ENCODE measurements around the gene HOXD1.

HOXD1 gene

DNA sequence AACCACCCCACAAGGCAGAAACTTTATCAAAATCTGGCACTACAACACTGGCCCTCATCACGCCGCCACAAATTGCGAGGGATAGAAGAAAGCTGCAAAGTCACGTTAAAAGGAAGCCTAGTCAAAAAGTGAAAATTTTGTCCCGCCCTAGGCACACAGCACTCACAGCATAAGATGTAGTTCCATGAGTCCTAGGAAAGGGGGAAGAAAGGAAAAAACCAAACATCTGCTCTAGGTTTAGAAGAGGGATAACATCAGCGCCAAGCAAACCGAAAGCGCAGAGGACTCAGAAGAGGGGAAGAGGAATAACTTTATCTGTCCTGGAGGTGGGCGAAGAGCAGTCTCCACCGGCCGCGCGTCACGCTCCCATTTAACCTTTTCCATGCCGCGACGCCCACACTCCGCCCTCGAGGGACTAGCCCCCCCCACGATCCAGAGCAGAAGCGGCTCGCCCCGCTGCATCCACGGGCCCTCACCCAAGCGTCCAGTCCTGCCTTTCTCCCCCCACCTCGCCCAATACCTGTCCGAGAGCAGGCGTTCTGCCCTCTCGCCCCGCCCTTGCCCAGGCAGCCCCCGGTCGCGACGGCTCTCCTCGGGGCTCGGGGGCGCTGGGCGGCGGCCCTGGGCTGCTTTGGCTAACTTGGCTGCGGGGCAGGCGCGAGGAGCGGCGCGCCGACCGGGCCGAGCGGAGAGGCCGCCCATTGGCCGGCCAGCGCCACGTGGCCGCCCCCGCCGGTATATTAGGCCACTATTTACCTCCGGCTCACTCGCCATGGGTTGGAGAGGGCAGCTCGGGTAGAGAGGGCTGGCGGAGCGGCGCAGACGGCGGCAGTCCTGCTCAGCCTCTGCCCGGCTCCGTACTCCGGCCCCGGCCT lies at the start of gene HOXD1:
TSS of gene HOXD1 (plus strand) at position 770 of the 875 bp plus-strand sequence. CDS start 134 bp downstream, outside the sequence.
- DNase-seq (ENCODE audit: low read depth in 1 of 2, low spot score in 1 of 2), result no peak

DNA sequence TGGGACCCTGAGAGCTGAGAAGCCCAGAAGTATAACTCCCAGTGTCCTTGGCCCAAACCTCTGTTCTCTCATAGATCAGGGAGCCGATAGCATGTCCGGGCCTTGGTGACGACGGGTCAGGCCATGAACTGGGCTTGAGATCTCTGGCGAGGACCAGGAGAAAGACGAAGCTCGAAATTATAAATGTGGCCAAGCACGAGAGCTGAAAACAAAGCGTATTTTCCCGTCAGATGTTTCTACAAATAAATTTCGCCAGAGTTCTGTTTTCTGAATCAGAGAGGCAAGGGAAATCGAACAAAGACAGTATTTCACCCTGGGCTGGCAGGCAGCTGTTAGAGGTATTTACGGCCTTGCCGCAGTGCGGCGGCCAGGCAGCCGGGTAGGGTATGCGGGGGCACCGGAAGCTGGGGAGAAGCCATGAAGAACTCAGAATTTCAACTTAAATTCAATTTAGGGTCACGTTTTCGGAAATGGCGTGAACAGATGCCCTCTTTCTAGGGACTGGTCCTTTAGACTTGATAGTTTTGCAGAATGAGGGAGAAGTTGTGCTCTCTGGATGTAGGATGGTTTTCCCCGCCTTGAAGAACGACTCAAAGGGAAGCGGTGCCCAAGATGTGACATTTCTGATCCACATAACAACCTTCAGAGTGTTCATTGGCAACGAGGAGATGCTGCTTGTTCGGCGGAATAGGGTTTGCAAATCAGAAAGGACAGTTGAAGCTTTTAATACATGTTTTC lies 49.4 kb upstream of the HOXD1 start:
- no peak for DNase-seq (ENCODE audit: low read depth in 1 of 2, low spot score in 1 of 2)

DNA sequence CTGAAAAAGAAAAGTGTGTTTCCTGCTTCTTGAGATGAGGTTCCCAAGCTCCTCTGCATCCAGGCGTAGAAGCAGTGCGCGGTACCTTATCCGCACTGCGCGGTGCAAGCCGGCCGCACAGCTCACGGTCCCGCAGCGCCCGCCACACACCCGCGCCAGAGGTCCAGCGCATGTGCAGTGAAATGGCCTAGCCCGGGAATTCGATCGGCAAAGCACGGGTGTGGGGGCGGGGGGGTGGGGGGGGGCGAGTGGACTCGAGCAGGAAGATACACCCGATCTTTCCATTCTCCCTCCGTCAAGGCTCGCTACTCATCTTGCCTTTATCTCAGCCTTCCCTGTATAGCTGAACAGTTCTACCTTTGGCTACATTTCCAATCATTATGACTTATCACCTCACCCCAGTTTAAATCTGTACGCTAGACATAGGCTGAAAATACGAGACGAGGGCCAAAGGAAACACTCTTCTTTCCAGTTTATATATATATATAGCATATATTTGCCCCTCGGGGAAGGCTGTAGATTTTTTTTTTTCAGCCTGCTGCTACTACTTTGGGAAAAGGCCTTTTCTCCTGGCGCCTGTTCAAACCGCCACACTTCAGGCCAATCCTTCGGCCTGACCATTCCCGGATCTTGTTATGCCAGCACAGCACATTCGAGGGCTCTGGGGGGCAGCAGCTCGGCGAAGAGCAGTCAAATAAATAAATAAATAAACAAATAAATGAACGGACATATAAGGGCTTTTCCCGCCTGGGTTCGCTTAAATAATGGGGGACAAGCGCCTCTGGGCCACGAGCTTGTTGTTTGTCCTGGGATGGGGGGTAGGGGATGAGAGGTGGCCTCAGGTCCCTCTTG lies 48.6 kb upstream of the HOXD1 start:
- DNase-seq (ENCODE audit: low read depth in 1 of 2, low spot score in 1 of 2), result no peak

DNA sequence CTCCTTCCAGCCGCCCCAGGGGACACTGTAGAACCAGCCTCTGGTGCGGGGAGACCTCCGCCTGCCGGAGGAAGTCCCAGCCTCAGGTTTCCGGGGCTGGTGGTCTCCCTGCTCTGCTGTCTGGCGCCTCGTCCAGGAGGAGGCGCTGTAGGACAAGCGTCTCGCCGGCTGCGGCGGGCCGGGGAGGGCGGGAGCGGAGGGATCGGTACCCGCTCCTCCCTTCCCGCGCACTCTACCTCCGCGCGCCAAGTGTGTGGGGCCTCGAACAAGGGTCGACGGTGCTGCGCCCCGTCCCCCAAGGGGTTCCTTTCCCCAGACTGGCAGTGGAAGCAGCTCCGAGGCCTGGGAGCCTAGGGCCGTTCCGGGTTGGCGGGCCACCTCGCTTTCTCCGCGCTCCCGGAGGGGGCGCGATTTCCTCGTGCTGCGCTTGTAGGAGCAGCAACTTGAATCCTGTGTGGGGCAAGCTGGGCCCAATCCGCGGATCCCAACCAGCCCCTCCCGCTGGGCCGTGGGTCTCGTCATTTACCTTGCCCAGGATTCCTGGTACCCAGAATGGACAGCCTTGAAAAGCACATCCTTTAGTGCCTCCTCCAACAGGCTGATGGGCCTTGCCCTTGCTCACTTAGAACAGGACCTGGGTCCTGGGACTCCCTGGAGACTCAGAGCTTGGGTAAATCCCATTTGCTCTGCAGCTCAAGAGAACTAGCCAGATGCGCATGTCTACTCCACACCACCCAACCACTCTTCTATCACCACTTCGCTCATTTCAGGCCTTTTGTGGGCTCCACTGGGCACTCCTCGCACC lies 47.8 kb upstream of the HOXD1 start:
- no peak for DNase-seq (ENCODE audit: low read depth in 1 of 2, low spot score in 1 of 2)

DNA sequence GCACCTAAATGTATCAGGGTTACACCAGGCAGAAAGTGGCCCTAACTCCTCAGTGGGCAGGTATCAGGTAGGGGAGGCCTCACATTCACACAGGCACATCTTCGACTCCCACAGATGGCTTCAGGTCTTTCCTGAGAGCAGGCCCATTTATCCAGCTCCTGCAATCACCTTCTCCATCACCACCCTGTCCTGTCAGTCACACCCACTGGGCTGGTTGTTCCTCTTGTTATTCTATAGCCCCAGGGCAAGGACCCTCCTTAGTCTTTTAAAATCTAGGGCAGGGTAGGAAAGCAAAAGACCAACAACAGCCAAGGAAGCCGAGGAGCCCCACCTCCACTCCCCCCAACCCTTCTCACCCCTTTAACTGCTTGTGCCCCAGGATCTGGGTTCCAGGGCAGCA lies 46.2 kb upstream of the HOXD1 start:
- no peak for DNase-seq (ENCODE audit: low read depth in 1 of 2, low spot score in 1 of 2)

DNA sequence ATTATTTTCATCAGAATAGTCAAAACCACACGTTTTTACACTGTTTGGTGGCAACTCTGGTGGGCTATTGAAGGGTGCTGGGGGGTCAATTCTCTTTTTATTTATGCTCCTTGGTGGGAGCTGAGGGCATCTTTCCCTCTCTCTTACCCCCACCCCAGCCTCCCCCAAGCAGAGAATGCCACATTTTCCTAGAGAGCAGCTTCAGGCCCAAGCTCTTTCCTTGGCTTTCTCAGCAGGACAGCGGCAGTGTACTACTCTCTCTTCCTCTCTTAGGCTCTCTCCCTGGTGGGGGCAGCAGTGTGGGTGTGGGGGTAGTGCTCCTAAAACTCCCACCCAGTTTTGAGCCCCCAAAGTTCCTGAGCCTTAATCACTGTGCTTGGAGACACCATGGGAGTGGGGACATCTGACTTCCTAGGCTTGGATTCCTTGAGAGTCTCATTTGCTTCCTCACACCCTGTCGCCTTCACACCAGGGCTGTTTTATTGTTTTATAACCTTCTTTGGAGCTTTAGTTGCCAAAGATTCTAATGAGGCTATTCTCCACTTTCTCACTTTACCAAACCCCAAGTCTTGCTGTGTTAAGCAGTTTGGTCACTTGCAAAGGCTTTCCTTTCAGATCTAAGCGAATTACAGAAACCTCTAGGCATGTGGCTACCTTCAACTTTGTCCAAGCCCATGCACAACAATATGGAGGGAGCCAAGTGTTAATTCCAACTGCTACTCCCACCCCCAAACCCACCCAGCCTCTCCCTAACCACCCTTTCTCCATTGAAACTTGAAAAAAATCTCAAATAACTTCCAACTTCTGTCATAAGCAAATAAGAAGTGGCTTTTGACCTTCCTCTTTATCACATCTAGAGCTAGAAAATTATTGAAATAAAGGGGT lies 43.1 kb upstream of the HOXD1 start:
- no peak for DNase-seq (ENCODE audit: low read depth in 1 of 2, low spot score in 1 of 2)

DNA sequence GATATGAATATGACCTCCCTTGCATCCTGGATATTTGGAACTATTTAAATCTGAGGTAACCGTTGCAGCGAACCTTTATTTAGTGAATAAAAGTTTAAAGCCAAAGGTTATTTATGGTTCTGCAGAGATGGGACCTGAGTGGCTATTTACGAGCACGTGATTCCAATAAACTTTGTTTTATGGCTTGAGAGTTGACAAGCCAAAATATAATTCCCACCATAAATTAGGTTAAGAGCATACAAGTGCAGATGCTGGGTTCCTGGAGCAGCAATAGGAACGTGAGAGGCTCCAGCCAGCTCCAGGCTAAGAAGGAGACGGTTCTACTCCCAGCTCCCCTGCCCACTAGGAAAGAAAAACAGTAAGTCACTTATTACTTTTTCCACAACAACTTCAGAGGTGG lies 42.4 kb upstream of the HOXD1 start:
- no peak for DNase-seq (ENCODE audit: low read depth in 1 of 2, low spot score in 1 of 2)

DNA sequence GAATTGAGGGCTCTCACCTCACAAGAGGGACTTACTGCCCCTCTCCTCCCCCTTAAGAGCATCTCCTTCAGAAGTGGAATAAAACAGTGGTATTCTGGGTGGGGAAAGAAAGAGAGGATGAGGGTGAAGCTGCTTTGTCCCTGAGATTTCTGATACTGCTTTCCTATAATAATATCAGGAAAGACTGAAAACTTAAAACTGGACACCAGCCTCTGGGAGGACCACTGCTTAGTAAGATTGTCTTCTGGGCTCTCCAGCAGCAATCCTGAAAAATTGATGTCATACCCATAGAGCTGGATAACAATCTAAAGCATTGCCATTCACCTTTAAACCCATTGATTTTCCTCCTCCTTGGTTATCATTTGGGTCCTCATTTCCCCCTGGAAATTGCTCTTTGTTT lies 41.8 kb upstream of the HOXD1 start:
- no peak for DNase-seq (ENCODE audit: low read depth in 1 of 2, low spot score in 1 of 2)

DNA sequence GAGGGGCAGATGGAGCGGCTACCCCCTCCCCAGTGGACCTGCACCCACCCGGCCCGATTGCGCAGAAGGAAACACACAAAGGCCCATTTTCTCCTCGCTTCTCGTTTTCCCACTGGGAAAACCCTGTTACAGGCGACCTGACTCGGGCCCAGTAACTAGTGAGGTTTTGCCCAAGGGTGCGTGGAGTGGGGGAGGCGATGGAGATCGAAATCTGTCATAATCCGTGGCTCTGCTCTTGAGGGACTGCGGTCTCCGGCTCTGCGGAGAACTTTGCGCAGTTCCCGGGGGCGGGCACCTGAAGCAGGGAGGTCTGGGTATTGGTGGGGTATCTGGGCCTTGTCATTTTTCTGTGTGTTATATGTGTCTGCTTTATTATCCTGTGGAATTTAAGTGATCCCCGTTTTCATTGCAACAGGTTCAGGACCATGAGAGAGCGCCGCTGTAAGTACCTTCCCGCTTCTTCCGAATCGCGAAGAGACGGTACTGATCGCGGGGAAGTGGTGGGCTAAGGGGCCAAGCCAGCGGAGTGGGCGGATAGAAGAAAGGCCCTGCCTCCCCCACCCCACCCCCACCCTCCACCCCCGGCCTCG lies 41.2 kb upstream of the HOXD1 start:
- no peak for DNase-seq (ENCODE audit: low read depth in 1 of 2, low spot score in 1 of 2)

DNA sequence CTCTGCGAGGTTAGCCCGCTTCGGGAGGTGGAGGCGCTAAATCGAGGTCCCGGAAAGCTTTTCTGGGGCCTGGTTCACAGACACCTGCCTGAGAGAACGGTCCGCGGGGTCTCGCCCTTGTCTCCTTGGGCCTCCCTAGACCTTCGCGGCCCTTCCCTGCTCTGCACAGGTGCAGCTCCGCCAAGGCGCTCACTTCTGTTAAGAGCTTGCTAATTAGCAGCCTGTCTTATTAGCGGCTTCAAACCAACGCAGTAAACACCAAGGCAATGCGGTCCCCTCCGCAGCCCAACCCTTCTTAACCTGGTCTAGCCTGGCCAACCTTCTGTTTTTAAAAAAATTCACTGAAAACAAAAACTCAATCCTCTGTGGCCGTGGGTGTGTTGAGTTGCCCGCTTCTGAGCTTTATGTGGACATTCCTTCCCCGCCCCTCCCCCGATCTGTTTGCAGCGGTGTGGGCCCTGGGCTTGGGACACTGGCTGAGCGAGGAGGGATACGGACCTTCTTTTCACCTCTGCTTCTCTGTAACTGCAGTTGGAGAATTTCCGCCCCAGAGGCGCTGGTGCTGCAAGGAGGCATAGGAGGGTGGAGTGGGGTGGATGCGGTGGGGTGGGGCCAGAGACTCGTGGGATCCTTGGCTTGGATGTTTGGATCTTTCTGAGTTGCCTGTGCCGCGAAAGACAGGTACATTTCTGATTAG lies 40.5 kb upstream of the HOXD1 start:
- no peak for DNase-seq (ENCODE audit: low read depth in 1 of 2, low spot score in 1 of 2)

DNA sequence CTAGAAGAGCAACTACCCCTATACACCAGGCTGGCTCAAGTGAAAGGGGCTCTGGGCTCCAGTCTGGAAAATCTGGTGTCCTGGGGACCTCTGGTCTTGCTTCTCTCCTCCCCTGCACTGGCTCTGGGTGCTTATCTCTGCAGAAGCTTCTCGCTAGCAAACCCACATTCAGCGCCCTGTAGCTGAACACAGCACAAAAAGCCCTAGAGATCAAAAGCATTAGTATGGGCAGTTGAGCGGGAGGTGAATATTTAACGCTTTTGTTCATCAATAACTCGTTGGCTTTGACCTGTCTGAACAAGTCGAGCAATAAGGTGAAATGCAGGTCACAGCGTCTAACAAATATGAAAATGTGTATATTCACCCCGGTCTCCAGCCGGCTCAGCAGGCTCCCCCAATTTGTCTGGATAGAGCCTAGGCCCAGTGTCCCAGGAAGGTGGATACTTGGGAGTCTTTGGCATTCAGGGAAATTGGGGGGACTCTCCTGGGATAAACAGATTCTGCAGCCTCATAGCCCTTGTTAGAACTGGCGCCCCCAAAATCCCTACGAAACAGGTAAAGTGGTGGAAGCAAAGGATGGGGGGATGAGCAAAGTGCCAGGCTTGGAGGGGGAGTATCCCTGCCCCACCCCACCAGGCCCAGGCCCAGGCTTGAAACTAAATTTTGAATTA lies 39.6 kb upstream of the HOXD1 start:
- no peak for DNase-seq (ENCODE audit: low read depth in 1 of 2, low spot score in 1 of 2)

DNA sequence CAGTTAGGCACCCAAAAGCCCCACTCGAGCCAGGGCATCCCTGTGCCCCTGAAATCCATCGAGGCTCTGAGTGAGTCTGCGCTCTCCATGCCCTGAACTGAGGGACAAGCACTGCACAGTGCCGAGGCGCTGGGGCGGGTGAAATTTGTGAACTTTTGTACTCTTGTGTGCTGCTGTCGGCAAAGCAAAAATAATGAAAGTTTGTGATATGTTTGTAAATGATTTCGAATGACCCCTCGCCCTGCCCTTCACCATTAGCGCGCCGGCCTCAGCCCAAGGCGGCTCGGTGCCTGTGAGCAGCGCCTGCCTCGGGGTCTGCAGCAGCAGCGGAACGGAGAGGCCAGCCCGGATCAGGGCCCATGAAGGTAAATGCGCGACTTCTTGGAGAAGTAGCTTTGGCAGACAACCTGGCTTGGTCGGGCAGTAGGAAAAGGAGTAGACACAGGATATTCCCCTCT lies 39.0 kb upstream of the HOXD1 start:
- no peak for DNase-seq (ENCODE audit: low read depth in 1 of 2, low spot score in 1 of 2)

DNA sequence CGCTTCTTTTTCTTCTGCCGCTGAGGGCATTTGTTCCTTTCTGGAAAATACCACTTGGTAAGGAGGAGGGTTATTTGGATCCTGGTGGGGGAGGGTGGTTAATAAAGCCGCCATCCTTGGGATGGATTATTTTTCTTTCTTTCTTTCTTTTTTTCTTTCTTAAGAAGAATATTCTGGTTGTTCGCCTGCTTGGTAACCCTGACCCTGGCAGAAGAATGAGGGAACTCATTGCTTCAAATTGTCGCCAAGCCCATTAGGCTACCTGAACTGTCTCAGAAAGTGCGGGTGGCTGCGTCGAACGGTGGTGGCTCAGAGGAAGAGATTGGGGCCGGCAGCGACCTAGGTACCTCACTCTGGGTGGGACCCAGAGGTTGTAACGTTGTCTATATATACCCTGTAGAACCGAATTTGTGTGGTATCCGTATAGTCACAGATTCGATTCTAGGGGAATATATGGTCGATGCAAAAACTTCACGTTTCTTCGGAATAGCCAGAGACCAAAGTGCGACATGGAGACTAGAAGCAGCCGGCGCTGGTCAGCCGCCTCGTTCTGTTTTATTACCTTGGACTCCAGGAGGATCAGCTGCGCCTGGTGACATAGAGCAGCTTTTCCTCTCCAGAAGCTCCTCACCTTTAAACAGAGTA lies 38.4 kb upstream of the HOXD1 start:
- no peak for DNase-seq (ENCODE audit: low read depth in 1 of 2, low spot score in 1 of 2)

DNA sequence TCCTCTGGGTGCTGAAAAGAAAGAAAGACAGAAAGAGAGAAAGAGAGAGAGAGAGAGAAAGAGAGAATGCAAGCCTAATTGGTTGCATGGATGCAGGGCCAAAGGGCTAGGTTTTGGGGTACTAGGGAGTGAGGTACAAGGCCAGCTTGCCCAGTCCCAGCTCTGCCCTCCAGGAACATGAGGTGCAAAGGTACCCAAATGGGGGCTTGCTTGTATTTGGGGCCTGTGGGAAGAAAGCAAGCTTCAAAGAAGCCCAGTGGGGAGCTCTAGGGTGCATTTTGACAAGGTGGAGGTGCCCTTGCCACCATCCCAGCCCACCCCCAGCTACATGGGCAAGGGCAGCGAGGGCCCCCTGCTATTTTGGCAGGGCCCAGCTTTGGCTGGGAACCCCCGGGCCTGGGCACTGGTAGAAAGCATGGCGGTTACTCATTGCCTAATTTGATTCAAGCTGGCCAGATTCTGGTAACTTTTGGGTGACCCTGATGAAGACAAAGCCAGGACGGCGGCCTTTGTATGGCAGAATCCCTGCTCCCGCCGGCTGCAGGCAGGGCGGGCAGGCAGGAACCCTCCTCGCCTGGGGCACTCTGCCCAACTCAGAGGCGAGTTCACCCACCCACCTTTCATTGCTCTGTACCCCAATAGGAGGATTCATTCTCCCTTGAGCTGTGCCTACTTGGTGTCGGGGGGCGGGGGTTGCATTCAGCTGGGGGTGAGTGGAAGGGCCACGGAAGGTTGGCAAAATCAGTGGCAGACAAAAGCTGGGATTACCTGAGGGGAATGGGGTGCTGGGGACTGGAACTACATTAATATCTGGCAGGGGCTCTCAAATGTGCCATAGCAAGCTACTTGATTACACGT lies 37.7 kb upstream of the HOXD1 start:
- no peak for DNase-seq (ENCODE audit: low read depth in 1 of 2, low spot score in 1 of 2)

DNA sequence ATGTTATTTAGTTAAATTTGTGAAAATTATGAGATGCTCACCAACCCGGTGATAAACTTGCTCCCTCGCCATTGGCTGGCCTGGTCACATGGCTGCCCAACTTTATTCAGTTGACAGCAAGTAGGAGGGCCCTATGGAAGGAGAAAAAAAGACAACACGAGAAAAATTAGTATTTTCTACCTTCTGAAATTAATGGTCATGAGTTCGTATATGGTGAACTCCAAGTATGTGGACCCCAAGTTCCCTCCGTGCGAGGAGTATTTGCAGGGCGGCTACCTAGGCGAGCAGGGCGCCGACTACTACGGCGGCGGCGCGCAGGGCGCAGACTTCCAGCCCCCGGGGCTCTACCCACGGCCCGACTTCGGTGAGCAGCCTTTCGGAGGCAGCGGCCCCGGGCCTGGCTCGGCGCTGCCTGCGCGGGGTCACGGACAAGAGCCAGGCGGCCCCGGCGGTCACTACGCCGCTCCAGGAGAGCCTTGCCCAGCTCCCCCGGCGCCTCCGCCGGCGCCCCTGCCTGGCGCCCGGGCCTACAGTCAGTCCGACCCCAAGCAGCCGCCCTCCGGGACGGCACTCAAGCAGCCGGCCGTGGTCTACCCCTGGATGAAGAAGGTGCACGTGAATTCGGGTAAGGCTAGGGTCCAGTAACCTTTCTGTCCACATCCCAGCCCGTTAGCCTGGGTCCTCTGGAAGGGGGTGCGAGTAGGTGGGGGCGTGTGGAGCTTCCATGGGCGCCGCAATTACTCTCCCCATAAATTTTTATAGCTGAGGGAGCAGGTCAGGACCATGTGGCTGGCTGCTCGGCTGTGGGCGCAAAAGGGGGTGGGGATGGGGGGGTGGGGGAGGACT lies 36.8 kb upstream of the HOXD1 start, which contains the start of gene HOXD4:
TSS of gene HOXD4 (plus strand) at position 109 of the 846 bp plus-strand sequence. CDS start at position 193, 84 bp downstream.
- no peak for DNase-seq (ENCODE audit: low read depth in 1 of 2, low spot score in 1 of 2)
